Panc1 (cell line): ENCODE measurements around the gene IFITM1. TPM values are rescaled to one million over a fixed set of nuclear protein-coding genes. Genes with fewer than 3 reads are reported as not detected.
A peak's percentile ranks its signal among the peaks of the same experiment; 100 is the strongest.
"Not testable (repeated sequence)": the region's sequence is repeated elsewhere in the genome, so short reads cannot be mapped to it uniquely, and the experiment has no call there.

ENCODE experiments used
- ATAC-seq: fragments of 200-7000 bp; cut with Tn5 transposase; 2 replicates; pipeline ENCODE4 v1.9.1; 2020; ENCODE audit warnings: mild to moderate bottlenecking, moderate library complexity
- BruUV-seq: library from RNA; stranded (reverse); fragments of 400-500 nt; replicated peaks from 2 replicates; lab custom pipeline; 2021; lab: Mats Ljungman, UMichigan
- CTCF ChIA-PET: fragments of 300-600 bp; sonication (Branson Sonifier 250); formaldehyde crosslinking; loops from one replicate; lab custom pipeline; 2022; ENCODE audit warnings: antibody characterized with exemption; lab: Charles Lee
- POLR2A ChIA-PET: fragments of 300-600 bp; sonication (Branson Sonifier 250); formaldehyde crosslinking; loops from one replicate; lab custom pipeline; 2022; ENCODE audit warnings: antibody characterized with exemption; lab: Charles Lee
- DNase-seq: peaks from one replicate; pipeline ENCODE4 v3.0.0-alpha.2; 2010; ENCODE audit warnings: low read depth, low spot score
- H3K27ac ChIP-seq: 2 replicates; pipeline ENCODE4 v1.5.1; 2011; ENCODE audit warnings: mild to moderate bottlenecking, low read length, inconsistent platforms
- H3K27me3 ChIP-seq: fragments of 200-500 bp; sonication (Bioruptor generic); 2 replicates; pipeline ENCODE4 v1.6.0; 2014; ENCODE audit warnings: low read length, inconsistent platforms; ENCODE audit not compliant: control insufficient read depth, insufficient read depth
- H3K36me3 ChIP-seq: fragments of 200-500 bp; sonication (Bioruptor generic); 2 replicates; pipeline ENCODE4 v1.5.1; 2014; ENCODE audit warnings: inconsistent platforms, mild to moderate bottlenecking, low read length, moderate library complexity; ENCODE audit not compliant: control insufficient read depth, insufficient read depth
- H3K4me1 ChIP-seq: 2 replicates; pipeline ENCODE4 v1.5.1; 2011; ENCODE audit warnings: inconsistent platforms, mild to moderate bottlenecking, low read length, moderate library complexity; ENCODE audit not compliant: control insufficient read depth, insufficient read depth
- H3K4me3 ChIP-seq, 2 experiments: 2 replicates each; pipeline ENCODE4 v1.5.1; 2011 to 2012; ENCODE audit warnings: low read depth in 2 of 2, low read length in 2 of 2, mild to moderate bottlenecking in 2 of 2, inconsistent platforms in 1 of 2, moderate library complexity in 1 of 2
- H3K9me3 ChIP-seq: fragments of 200-500 bp; sonication (Bioruptor generic); 2 replicates; pipeline ENCODE4 v1.5.1; 2014; ENCODE audit warnings: low read depth, mild to moderate bottlenecking, inconsistent platforms, low read length, moderate library complexity; ENCODE audit not compliant: control insufficient read depth, insufficient read depth
- POLR2AphosphoS5 ChIP-seq: IDR thresholded peaks from 2 replicates; pipeline ENCODE4 v1.6.1; 2012; ENCODE audit warnings: mild to moderate bottlenecking, low read depth, low read length, moderate library complexity
- SIN3A ChIP-seq: IDR thresholded peaks from 2 replicates; pipeline ENCODE4 v1.6.1; 2012; ENCODE audit warnings: low read depth, mild to moderate bottlenecking, low read length, moderate library complexity, borderline replicate concordance; ENCODE audit not compliant: insufficient read depth
- TCF7L2 ChIP-seq: IDR thresholded peaks from 2 replicates; pipeline ENCODE4 v1.6.1; 2011; ENCODE audit warnings: mild to moderate bottlenecking, low read depth, low read length, inconsistent platforms
- in situ Hi-C: cut with HindIII; loops from 2 replicates; pipeline ENCODE4 v1.10.0; 2016; ENCODE audit warnings: low sequenced_read_pairs, low pct_unique_long_range_greater_than_20kb
- intact Hi-C: fragments of 100-400 bp; cut with micrococcal nuclease; formaldehyde crosslinking; loops from one replicate; pipeline ENCODE4 v1.10.0; 2022; ENCODE audit not compliant: unreplicated experiment
- total RNA-seq: library from RNA; stranded (reverse); gene quantifications from one replicate; pipeline ENCODE4 v1.2.1, GENCODE V29; 2021; ENCODE audit not compliant: unreplicated experiment
- TF ChIP-seq, protein P1 (sequence below), 2 experiments: IDR thresholded peaks; 2 replicates each; pipeline ENCODE4 v1.6.1; 2011 to 2012; ENCODE audit warnings: low read depth in 2 of 2, control low read depth in 1 of 2, low read length in 1 of 2, mild to moderate bottlenecking in 1 of 2, moderate library complexity in 1 of 2; ENCODE audit not compliant: insufficient read depth in 1 of 2

IFITM1 gene
- total RNA-seq, 1 experiment from 2014 or later, result 66.3 TPM

DNA sequence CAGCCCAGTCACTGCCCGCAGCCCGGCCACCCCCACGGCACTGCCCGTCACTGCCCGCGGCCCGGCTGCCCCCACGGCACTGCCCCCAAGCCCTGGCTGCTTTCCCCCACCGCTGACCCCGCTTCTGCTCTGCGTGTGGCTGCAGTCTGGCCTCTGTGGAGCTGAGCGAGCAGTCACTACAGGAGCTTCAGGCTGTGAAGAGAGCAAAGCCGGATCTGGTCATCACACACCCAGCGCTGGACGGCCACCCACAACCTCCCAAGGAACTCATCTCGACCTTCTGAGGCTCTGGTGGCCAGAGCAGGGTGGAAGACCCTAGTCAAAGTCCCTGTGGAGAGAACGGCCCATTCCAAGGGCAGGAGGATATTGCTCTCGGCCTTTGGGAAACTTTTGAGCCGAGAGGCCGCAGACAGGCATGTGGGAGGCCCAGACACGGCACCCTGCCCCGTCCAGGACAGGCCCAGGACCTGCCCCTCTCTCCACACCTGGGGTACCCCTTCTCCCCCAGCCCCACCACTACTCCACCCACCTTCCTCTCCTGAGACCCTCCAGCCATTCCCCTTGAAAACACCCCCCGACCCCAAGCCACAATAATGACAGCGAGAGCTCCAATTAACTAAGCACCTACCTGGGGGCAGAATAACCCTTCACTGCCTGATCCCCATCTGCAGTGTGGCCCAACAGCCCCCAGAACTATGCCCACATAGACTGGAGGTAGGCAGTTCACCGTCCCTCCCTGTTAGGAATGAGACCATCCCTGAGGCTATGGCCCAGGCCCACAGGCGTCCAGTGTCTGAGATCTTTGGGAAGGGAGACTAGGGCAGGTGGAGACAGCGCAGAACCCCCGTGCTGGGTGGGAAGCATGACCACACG is 28.6 kb upstream of the IFITM1 start:
- peaks cover 20% of the 10 kb centered on the region for H3K4me1 ChIP-seq
- no peaks in the 10 kb centered on the region for H3K36me3 ChIP-seq
- no peaks in the 10 kb centered on the region for H3K9me3 ChIP-seq
- no peak for ATAC-seq
- no peak for TF ChIP-seq TCF7L2
- no peak for DNase-seq
- no TSS peak for BruUV-seq
- intact Hi-C loops (no loop called here), in situ Hi-C loops (no loop called here)
- ChIA-PET POLR2A (no interaction called here), CTCF (no interaction called here)
- no peak overlapping the region for H3K4me3 ChIP-seq
- peaks cover 3% of the 10 kb centered on the region for H3K27me3 ChIP-seq
- no peak overlapping the region for H3K27ac ChIP-seq

DNA sequence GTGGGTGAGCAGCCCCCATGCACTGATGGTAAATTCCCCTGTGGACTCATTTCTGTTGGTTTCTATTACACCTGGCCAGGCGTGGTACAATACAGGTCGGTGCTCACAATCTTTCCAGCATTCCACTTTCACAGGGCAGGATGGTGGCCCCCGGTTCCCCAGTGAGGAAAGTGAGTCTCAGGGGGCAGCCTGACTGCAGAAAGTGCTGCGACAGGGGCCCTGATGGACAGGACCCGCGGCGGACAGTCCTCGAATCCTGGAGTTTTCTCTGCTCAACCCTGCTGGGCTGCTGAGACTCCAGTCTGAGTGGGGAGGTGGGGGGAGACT is 28.0 kb upstream of the IFITM1 start:
- in situ Hi-C loops (no loop called here), intact Hi-C loops (no loop called here)
- Histone ChIP-seq H3K27me3 (peaks cover 1% of the 10 kb centered on the region; the same call in 1 of the 2 replicates), H3K9me3 (no peaks in the 10 kb centered on the region), H3K4me1 (peaks cover 23% of the 10 kb centered on the region), H3K36me3 (no peaks in the 10 kb centered on the region), H3K27ac (no peak overlapping the region), H3K4me3 (no peak overlapping the region)
- TF ChIP-seq TCF7L2, result no peak
- TF ChIP-seq POLR2AphosphoS5, result no peak
- TF ChIP-seq, protein P1, sequence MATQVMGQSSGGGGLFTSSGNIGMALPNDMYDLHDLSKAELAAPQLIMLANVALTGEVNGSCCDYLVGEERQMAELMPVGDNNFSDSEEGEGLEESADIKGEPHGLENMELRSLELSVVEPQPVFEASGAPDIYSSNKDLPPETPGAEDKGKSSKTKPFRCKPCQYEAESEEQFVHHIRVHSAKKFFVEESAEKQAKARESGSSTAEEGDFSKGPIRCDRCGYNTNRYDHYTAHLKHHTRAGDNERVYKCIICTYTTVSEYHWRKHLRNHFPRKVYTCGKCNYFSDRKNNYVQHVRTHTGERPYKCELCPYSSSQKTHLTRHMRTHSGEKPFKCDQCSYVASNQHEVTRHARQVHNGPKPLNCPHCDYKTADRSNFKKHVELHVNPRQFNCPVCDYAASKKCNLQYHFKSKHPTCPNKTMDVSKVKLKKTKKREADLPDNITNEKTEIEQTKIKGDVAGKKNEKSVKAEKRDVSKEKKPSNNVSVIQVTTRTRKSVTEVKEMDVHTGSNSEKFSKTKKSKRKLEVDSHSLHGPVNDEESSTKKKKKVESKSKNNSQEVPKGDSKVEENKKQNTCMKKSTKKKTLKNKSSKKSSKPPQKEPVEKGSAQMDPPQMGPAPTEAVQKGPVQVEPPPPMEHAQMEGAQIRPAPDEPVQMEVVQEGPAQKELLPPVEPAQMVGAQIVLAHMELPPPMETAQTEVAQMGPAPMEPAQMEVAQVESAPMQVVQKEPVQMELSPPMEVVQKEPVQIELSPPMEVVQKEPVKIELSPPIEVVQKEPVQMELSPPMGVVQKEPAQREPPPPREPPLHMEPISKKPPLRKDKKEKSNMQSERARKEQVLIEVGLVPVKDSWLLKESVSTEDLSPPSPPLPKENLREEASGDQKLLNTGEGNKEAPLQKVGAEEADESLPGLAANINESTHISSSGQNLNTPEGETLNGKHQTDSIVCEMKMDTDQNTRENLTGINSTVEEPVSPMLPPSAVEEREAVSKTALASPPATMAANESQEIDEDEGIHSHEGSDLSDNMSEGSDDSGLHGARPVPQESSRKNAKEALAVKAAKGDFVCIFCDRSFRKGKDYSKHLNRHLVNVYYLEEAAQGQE (IDR thresholded peaks at IDR 0.05; ENCODE audit: insufficient read depth in 1 of 2, low read depth in 2 of 2, low read length in 1 of 2), result no peak
- TF ChIP-seq SIN3A, result no peak
- CTCF ChIA-PET, result no interaction called here
- ATAC-seq (no peak), DNase-seq (no peak)
- POLR2A ChIA-PET, result interaction anchor here (0.6 kb wide), 1 partner anchor 74 kb away, joined by 3 read pairs; no protein-coding TSS in a partner anchor
- BruUV-seq, result no TSS peak

DNA sequence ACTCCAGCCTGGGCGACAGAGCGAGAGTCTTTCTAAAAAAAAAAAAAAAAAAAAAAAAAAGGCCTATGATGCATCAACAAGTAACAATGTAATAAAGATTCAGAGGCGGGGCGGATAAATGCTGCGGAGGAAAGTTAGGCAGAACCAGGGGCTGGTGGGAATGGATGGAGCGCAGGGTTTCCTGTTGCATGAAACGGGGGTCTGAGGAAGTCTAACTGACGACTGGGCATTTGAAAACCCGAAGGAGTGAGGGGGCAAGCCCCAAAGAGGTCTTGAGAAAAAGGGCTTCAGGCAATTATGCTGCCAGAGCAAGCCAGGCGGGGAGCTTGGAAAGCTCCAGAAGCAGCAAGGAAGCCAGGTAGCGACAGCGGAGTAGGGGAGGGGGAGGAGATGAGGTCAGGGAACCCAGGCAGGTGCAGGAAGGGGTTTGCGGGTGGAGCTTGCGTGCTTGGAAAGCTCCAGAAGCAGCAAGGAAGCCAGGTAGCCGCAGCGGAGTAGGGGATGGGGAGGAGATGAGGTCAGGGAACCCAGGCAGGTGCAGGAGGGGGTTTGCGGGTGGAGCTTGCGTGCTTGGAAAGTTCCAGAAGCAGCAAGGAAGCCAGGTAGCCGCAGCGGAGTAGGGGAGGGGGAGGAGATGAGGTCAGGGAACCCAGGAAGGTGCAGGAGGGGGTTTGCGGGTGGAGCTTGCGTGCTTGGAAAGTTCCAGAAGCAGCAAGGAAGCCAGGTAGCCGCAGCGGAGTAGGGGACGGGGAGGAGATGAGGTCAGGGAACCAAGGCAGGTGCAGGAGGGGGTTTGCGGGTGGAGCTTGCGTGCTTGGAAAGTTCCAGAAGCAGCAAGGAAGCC is 26.6 kb upstream of the IFITM1 start:
- peak overlapping the region in 1 of 2 experiments; percentile 83; a peak in 1 of 4 replicates for H3K4me3 ChIP-seq
- H3K9me3 ChIP-seq, DNase-seq, H3K36me3 ChIP-seq, BruUV-seq, intact Hi-C loops, H3K27ac ChIP-seq, CTCF ChIA-PET, in situ Hi-C loops, H3K27me3 ChIP-seq, ATAC-seq: not testable (repeated sequence)
- POLR2A ChIA-PET, result interaction anchor here (0.6 kb wide), 1 partner anchor 47 kb away, joined by 5 read pairs; no protein-coding TSS in a partner anchor
- peaks cover 23% of the 10 kb centered on the region for H3K4me1 ChIP-seq
